ENCODE results near the gene CPSF4L.

- TF ChIP-seq CTCF (conservative IDR thresholded peaks at IDR 0.05 in 1 of 2, IDR thresholded peaks at IDR 0.05 in 1 of 2; ENCODE audit: extremely low read depth in 1 of 2, insufficient read depth in 1 of 2, low read depth in 1 of 2, low read length in 2 of 2) (peak; percentile 11 to 19), EZH2 (IDR thresholded peaks at IDR 0.05; ENCODE audit: borderline replicate concordance, low read length) (no peak)
Observed at GRCh38 chr17:73215447-73215846, 46.2 kb downstream of the CPSF4L start.

Data from mammary epithelial cell (primary cell).